WI38 (cell line): ENCODE data around the gene BICC1.

Experiments
- H3K4me3 ChIP-seq: 2 replicates; pipeline ENCODE4 v1.5.1; 2011; ENCODE audit warnings: low read depth, mild to moderate bottlenecking, control low read depth, low read length
- TF ChIP-seq, protein P1 (sequence below): IDR thresholded peaks from 2 replicates; pipeline ENCODE4 v1.5.1; 2012; ENCODE audit warnings: low read depth, mild to moderate bottlenecking, control low read depth, low read length

BICC1 gene

DNA sequence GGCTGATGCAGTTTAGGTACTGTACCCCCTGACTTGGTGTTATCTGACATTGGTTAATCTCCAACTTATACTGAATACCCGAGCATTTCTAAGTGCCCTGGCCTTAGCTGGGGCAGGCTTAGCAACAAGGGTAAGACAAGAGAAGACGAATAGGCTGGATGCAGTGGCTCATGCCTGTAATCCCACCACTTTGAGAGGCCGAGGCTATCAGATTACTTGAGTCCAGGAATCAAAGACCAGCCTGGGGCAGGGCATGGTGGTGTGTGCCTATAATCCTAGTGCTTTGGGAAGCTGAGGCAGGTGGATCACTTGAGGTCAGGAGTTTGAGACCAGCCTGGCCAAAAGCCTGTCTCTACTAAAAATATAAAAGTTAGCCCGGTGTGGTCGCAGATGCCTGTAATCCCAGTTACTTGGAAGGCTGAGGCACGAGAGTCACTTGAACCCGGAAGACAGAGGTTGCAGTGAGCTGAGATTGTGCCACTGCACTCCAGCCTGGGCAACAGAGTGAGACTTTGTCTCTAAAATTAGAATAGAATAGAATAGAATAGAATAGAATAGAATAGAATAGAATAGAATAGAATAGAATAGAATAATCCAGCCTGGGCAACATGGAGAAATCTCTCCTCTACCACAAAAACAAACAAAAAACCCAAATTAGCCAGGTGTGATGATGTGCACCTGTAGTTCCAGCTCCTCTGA lies 108.9 kb downstream of the BICC1 start:
- TF ChIP-seq, protein P1, sequence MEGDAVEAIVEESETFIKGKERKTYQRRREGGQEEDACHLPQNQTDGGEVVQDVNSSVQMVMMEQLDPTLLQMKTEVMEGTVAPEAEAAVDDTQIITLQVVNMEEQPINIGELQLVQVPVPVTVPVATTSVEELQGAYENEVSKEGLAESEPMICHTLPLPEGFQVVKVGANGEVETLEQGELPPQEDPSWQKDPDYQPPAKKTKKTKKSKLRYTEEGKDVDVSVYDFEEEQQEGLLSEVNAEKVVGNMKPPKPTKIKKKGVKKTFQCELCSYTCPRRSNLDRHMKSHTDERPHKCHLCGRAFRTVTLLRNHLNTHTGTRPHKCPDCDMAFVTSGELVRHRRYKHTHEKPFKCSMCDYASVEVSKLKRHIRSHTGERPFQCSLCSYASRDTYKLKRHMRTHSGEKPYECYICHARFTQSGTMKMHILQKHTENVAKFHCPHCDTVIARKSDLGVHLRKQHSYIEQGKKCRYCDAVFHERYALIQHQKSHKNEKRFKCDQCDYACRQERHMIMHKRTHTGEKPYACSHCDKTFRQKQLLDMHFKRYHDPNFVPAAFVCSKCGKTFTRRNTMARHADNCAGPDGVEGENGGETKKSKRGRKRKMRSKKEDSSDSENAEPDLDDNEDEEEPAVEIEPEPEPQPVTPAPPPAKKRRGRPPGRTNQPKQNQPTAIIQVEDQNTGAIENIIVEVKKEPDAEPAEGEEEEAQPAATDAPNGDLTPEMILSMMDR = no peak
- no peak overlapping the region for H3K4me3 ChIP-seq

DNA sequence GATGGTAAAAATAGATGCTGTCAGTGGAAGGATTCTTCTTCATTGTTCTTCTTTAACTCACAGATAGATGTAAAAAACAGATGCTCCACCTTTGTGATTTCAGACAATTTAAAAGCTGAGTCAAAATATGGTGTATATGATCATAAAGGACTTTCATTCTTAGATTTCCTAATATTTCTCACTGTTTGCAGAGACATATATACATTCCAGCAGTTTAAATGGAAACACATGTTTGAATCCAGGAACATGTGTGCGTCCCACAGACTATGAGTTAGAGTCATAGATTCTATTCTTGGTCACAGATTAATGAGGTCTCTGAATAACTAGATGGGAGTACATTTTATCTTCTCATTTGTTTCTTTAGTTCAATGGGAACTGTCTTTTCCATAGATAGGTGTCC lies 109.6 kb downstream of the BICC1 start:
- no peak overlapping the region for H3K4me3 ChIP-seq
- TF ChIP-seq, protein P1 = no peak

DNA sequence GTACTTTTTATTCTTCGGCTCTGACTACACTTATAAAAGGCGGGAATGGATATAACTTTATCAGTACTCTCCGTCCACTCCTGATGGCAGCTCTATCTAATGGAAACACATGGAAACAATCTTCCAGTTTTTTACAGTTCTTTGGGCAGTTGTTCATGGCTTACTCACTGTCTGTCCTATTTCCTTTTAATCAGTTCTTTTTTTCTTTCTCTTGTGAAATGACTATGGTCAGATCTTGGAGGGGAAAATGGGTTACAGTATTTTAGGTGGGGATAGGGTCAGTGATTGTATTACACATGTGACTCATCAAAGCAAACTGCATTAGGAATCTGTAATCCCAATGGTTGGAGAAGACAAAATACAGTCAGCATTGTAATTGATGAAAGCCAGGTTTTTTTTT lies 112.4 kb downstream of the BICC1 start:
- H3K4me3 ChIP-seq = no peak overlapping the region
- TF ChIP-seq, protein P1 = no peak

DNA sequence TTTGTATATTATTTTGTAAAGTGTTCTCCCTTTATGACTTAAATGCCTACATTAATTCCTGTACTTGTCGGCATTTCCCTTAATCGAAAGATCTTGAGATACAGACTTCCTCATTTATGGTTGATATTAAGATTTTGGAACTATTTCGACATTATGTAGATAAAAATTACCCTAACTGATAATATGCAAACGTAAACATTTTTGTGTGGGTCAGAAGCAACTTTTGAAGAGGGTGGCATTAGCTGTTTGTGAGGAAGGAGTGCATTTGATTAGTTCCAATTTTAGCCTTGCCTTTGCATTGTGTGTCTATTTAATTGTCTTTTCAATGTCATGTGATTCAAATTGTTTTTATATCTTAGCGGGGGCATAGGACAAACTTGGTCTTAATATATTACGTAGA lies 114.7 kb downstream of the BICC1 start:
- TF ChIP-seq, protein P1 = no peak
- no peak overlapping the region for H3K4me3 ChIP-seq

DNA sequence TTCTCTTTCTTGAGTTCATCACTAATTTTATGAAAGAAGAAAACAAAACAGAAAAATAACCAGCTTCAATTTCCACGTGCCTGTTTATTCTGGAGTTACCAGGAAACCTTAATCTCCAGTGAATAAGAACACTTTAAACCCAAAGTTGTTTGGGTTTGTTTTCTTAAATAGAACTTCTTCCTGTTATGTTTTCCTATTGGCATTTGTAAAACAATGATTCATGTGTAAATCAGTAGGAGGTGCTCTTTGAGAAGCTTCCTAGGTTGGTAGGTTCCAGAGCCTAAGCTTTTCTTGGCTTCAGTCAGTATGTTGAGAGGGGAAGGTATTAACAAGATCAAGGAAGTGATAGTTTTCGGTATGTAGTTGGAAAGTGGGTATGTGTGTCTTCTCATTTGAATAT lies 119.0 kb downstream of the BICC1 start:
- no peak overlapping the region for H3K4me3 ChIP-seq
- TF ChIP-seq, protein P1 = no peak

DNA sequence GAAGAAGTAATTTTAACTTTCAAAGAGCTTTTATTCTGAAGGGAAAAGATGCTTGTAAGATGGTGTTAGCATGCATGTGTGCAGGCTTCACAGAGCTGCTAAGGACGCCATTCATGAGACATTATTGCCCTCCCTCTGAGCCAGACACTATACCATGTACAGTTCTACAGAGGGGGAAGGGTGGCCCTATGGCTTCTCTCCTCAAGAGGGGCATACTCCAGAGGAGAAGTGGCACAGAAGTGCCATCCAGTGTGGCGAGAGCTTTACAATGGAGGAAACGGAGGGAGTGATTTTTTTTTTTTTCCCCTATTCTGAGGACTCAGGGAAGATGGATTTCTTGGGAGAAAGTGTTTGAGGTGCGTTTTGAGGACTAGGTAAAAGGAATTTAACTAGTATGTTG lies 119.5 kb downstream of the BICC1 start:
- TF ChIP-seq, protein P1 = no peak
- no peak overlapping the region for H3K4me3 ChIP-seq

DNA sequence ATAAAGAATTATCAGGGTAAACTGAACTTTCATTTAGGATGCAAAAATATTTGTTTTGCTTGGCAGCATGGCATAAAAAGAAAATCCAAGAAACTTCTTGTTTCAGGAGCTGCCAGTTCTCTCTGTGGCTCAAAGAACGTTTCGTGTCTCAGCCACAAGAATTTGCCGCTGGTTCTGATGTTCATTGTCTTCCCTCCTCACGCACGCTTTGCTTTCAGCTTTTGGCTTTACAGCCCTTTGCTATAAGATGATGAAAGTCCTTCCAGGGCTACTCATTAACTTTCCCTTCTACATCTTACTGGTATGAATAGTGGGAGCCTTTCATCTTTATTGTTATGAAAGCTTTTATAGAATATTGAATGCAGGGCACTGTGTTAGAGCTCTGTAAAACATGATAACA lies 124.7 kb downstream of the BICC1 start:
- H3K4me3 ChIP-seq = no peak overlapping the region

More for the DNA sequence above, 124.7 kb downstream of the BICC1 start:
- TF ChIP-seq, protein P1 = no peak
